GOT3 (cell line): ENCODE results near the gene SYCP2L.
A peak's percentile ranks its signal among the peaks of the same experiment; 100 is the strongest.
"Not testable (repeated sequence)": the region's sequence is repeated elsewhere in the genome, so short reads cannot be mapped to it uniquely, and the experiment has no call there.

Experiments
- DNase-seq: peaks from one replicate; lab custom pipeline; 2025; ENCODE audit warnings: mixed read lengths; lab: John Stamatoyannopoulos, UW

The SYCP2L gene

GRCh38 chr6:10880366-10880765, 6.5 kb upstream of the SYCP2L start:
- DNase-seq = no peak

GRCh38 chr6:10882253-10882630, 4.6 kb upstream of the SYCP2L start:
- DNase-seq = not testable (repeated sequence)

GRCh38 chr6:10882657-10883171, 4.1 kb upstream of the SYCP2L start:
- no peak for DNase-seq

- DNase-seq = no peak
These were observed 3.3 kb upstream of the SYCP2L start for GRCh38 chr6:10883312-10884244.

- no peak for DNase-seq
These were observed 2.4 kb upstream of the SYCP2L start for GRCh38 chr6:10884245-10884972.

GRCh38 chr6:10886365-10886690, 524 bp upstream of the SYCP2L start:
- DNase-seq = not testable (repeated sequence)

GRCh38 chr6:10890151-10890550, 3.3 kb downstream of the SYCP2L start:
- no peak for DNase-seq

GRCh38 chr6:10891960-10892359, 5.1 kb downstream of the SYCP2L start:
- no peak for DNase-seq

- DNase-seq = no peak
These were observed 8.1 kb downstream of the SYCP2L start for GRCh38 chr6:10894958-10895357.

- no peak for DNase-seq
These were observed 9.8 kb downstream of the SYCP2L start for GRCh38 chr6:10896691-10897090.

GRCh38 chr6:10901770-10902169, 14.9 kb downstream of the SYCP2L start:
- no peak for DNase-seq

- no peak for DNase-seq
These were observed 17.2 kb downstream of the SYCP2L start for GRCh38 chr6:10904015-10904414.

- DNase-seq = no peak
These were observed 21.4 kb downstream of the SYCP2L start for GRCh38 chr6:10908228-10908627.

GRCh38 chr6:10919520-10919919, 32.7 kb downstream of the SYCP2L start:
- DNase-seq = not testable (repeated sequence)

- no peak for DNase-seq
These were observed 46.3 kb downstream of the SYCP2L start for GRCh38 chr6:10933126-10933525.

- no peak for DNase-seq
These were observed 53.0 kb downstream of the SYCP2L start for GRCh38 chr6:10939840-10940239.

- DNase-seq = no peak
These were observed 59.0 kb downstream of the SYCP2L start for GRCh38 chr6:10945845-10946244.

- DNase-seq = no peak
These were observed 61.1 kb downstream of the SYCP2L start for GRCh38 chr6:10947966-10948365.

- no peak for DNase-seq
These were observed 63.0 kb downstream of the SYCP2L start for GRCh38 chr6:10949579-10950490.

GRCh38 chr6:10951675-10952282, 64.9 kb downstream of the SYCP2L start:
- no peak for DNase-seq

- DNase-seq = peak; percentile 58
These were observed 67.7 kb downstream of the SYCP2L start for GRCh38 chr6:10954590-10955010.
